ENCODE results near the gene PLPP2. TPM values are rescaled to one million over a fixed set of nuclear protein-coding genes. Genes with fewer than 3 reads are reported as not detected.
"Not testable (repeated sequence)": the region's sequence is repeated elsewhere in the genome, so short reads cannot be mapped to it uniquely, and the experiment has no call there.

Gene PLPP2
- polyA plus RNA-seq, 4 donors, result 0.64 to 130 (median 109) TPM

GRCh38 chr19:277581-278165 is 13.5 kb downstream of the PLPP2 start:
- Histone ChIP-seq H3K9me3 (ENCODE audit: control insufficient read depth in 2 of 2, insufficient read depth in 1 of 2, low read depth in 1 of 2, low read length in 1 of 2) (no peaks in the 10 kb centered on the region), H3K36me3 (ENCODE audit: control insufficient read depth in 3 of 3, insufficient read depth in 2 of 3, low read depth in 1 of 3, low read length in 3 of 3) (peaks cover 0 to 3% (median 0%) of the 10 kb centered on the region in 3 donors), H3K4me1 (ENCODE audit: control insufficient read depth in 3 of 3, insufficient read depth in 2 of 3, low read depth in 1 of 3, low read length in 2 of 3) (no peaks in the 10 kb centered on the region), H3K27me3 (ENCODE audit: control insufficient read depth in 3 of 3, insufficient read depth in 3 of 3, low read length in 3 of 3) (peaks cover 0 to 2% (median 0%) of the 10 kb centered on the region in 3 donors), H3K27ac (ENCODE audit: low read depth in 1 of 3, low read length in 2 of 3) (no peak overlapping the region), H3K4me3 (ENCODE audit: low read depth in 1 of 3, low read length in 3 of 3) (no peak overlapping the region)
- 40 to 70% (median 69%) methylated on average over 21 of the region's 21 CpGs for WGBS, 3 donors
- FAIRE-seq, result no peak
- peak in 1 of 2 donors; percentile 60 for DNase-seq

- FAIRE-seq (no peak), DNase-seq (no peak)
- 69 to 73% (median 72%) methylated on average over 7 of the region's 7 CpGs for WGBS, 3 donors
- Histone ChIP-seq H3K9me3 (ENCODE audit: control insufficient read depth in 2 of 2, insufficient read depth in 1 of 2, low read depth in 1 of 2, low read length in 1 of 2) (no peaks in the 10 kb centered on the region), H3K4me3 (ENCODE audit: low read depth in 1 of 3, low read length in 3 of 3) (no peak overlapping the region), H3K36me3 (ENCODE audit: control insufficient read depth in 3 of 3, insufficient read depth in 2 of 3, low read depth in 1 of 3, low read length in 3 of 3) (peaks cover 0 to 3% (median 0%) of the 10 kb centered on the region in 3 donors), H3K27me3 (ENCODE audit: control insufficient read depth in 3 of 3, insufficient read depth in 3 of 3, low read length in 3 of 3) (peaks cover 0 to 2% (median 0%) of the 10 kb centered on the region in 3 donors), H3K4me1 (ENCODE audit: control insufficient read depth in 3 of 3, insufficient read depth in 2 of 3, low read depth in 1 of 3, low read length in 2 of 3) (no peaks in the 10 kb centered on the region), H3K27ac (ENCODE audit: low read depth in 1 of 3, low read length in 2 of 3) (no peak overlapping the region)
Observed at GRCh38 chr19:277131-277530, 14.1 kb downstream of the PLPP2 start.

- H3K4me1 ChIP-seq (ENCODE audit: control insufficient read depth in 3 of 3, insufficient read depth in 2 of 3, low read depth in 1 of 3, low read length in 2 of 3), result no peaks in the 10 kb centered on the region
- H3K36me3 ChIP-seq (ENCODE audit: control insufficient read depth in 3 of 3, insufficient read depth in 2 of 3, low read depth in 1 of 3, low read length in 3 of 3), result no peaks in the 10 kb centered on the region
- WGBS, 3 donors, result 73 to 85% (median 74%) methylated on average over 19 of the region's 19 CpGs
- DNase-seq (no peak), FAIRE-seq (no peak)
- no peak overlapping the region for H3K27ac ChIP-seq (ENCODE audit: low read depth in 1 of 3, low read length in 2 of 3)
- no peaks in the 10 kb centered on the region for H3K9me3 ChIP-seq (ENCODE audit: control insufficient read depth in 2 of 2, insufficient read depth in 1 of 2, low read depth in 1 of 2, low read length in 1 of 2)
- no peak overlapping the region for H3K4me3 ChIP-seq (ENCODE audit: low read depth in 1 of 3, low read length in 3 of 3)
- H3K27me3 ChIP-seq (ENCODE audit: control insufficient read depth in 3 of 3, insufficient read depth in 3 of 3, low read length in 3 of 3), result peaks cover 0 to 2% (median 0%) of the 10 kb centered on the region in 3 donors
Observed at GRCh38 chr19:275958-276646, 15.1 kb downstream of the PLPP2 start.

- no peaks in the 10 kb centered on the region for H3K4me1 ChIP-seq (ENCODE audit: control insufficient read depth in 3 of 3, insufficient read depth in 2 of 3, low read depth in 1 of 3, low read length in 2 of 3)
- no peaks in the 10 kb centered on the region for H3K9me3 ChIP-seq (ENCODE audit: control insufficient read depth in 2 of 2, insufficient read depth in 1 of 2, low read depth in 1 of 2, low read length in 1 of 2)
- no peak overlapping the region for H3K4me3 ChIP-seq (ENCODE audit: low read depth in 1 of 3, low read length in 3 of 3)
- DNase-seq (no peak), FAIRE-seq (no peak)
- H3K36me3 ChIP-seq (ENCODE audit: control insufficient read depth in 3 of 3, insufficient read depth in 2 of 3, low read depth in 1 of 3, low read length in 3 of 3), result no peaks in the 10 kb centered on the region
- 87 to 93% (median 91%) methylated on average over 9 of the region's 9 CpGs for WGBS, 3 donors
- no peak overlapping the region for H3K27ac ChIP-seq (ENCODE audit: low read depth in 1 of 3, low read length in 2 of 3)
- H3K27me3 ChIP-seq (ENCODE audit: control insufficient read depth in 3 of 3, insufficient read depth in 3 of 3, low read length in 3 of 3), result peaks cover 0 to 2% (median 0%) of the 10 kb centered on the region in 3 donors
Observed at GRCh38 chr19:275000-275399, 16.2 kb downstream of the PLPP2 start.

- DNase-seq (no peak), FAIRE-seq (no peak)
- Histone ChIP-seq H3K9me3 (ENCODE audit: control insufficient read depth in 2 of 2, insufficient read depth in 1 of 2, low read depth in 1 of 2, low read length in 1 of 2) (no peaks in the 10 kb centered on the region), H3K4me3 (ENCODE audit: low read depth in 1 of 3, low read length in 3 of 3) (no peak overlapping the region), H3K36me3 (ENCODE audit: control insufficient read depth in 3 of 3, insufficient read depth in 2 of 3, low read depth in 1 of 3, low read length in 3 of 3) (no peaks in the 10 kb centered on the region), H3K27ac (ENCODE audit: low read depth in 1 of 3, low read length in 2 of 3) (no peak overlapping the region), H3K4me1 (ENCODE audit: control insufficient read depth in 3 of 3, insufficient read depth in 2 of 3, low read depth in 1 of 3, low read length in 2 of 3) (no peaks in the 10 kb centered on the region), H3K27me3 (ENCODE audit: control insufficient read depth in 3 of 3, insufficient read depth in 3 of 3, low read length in 3 of 3) (peaks cover 0 to 2% (median 0%) of the 10 kb centered on the region in 3 donors)
- WGBS, 3 donors, result 79 to 90% (median 85%) methylated on average over 6 of the region's 6 CpGs
Observed at GRCh38 chr19:273393-273792, 17.8 kb downstream of the PLPP2 start.

GRCh38 chr19:271856-272255 is 19.3 kb downstream of the PLPP2 start:
- no peak for DNase-seq
- H3K36me3 ChIP-seq (ENCODE audit: control insufficient read depth in 3 of 3, insufficient read depth in 2 of 3, low read depth in 1 of 3, low read length in 3 of 3), result no peaks in the 10 kb centered on the region
- FAIRE-seq, result no peak
- H3K4me3 ChIP-seq (ENCODE audit: low read depth in 1 of 3, low read length in 3 of 3), result no peak overlapping the region
- WGBS, 3 donors, result 62 to 65% (median 65%) methylated on average over 6 of the region's 6 CpGs
- H3K27me3 ChIP-seq (ENCODE audit: control insufficient read depth in 3 of 3, insufficient read depth in 3 of 3, low read length in 3 of 3), result peaks cover 0 to 12% (median 4%) of the 10 kb centered on the region in 3 donors
- H3K4me1 ChIP-seq (ENCODE audit: control insufficient read depth in 3 of 3, insufficient read depth in 2 of 3, low read depth in 1 of 3, low read length in 2 of 3), result no peaks in the 10 kb centered on the region
- no peak overlapping the region for H3K27ac ChIP-seq (ENCODE audit: low read depth in 1 of 3, low read length in 2 of 3)
- H3K9me3 ChIP-seq (ENCODE audit: control insufficient read depth in 2 of 2, insufficient read depth in 1 of 2, low read depth in 1 of 2, low read length in 1 of 2), result no peaks in the 10 kb centered on the region

GRCh38 chr19:270766-271318 is 20.4 kb downstream of the PLPP2 start:
- H3K4me3 ChIP-seq (ENCODE audit: low read depth in 1 of 3, low read length in 3 of 3); H3K4me1 ChIP-seq (ENCODE audit: control insufficient read depth in 3 of 3, insufficient read depth in 2 of 3, low read depth in 1 of 3, low read length in 2 of 3); H3K27ac ChIP-seq (ENCODE audit: low read depth in 1 of 3, low read length in 2 of 3); FAIRE-seq; H3K36me3 ChIP-seq (ENCODE audit: control insufficient read depth in 3 of 3, insufficient read depth in 2 of 3, low read depth in 1 of 3, low read length in 3 of 3); H3K9me3 ChIP-seq (ENCODE audit: control insufficient read depth in 2 of 2, insufficient read depth in 1 of 2, low read depth in 1 of 2, low read length in 1 of 2); DNase-seq: not testable (repeated sequence)
- WGBS, 3 donors, result 73 to 77% (median 77%) methylated on average over 7 to 12 of the region's 12 CpGs
- peaks cover 0 to 16% (median 2%) of the 10 kb centered on the region in 3 donors for H3K27me3 ChIP-seq (ENCODE audit: control insufficient read depth in 3 of 3, insufficient read depth in 3 of 3, low read length in 3 of 3)

- FAIRE-seq (no peak), DNase-seq (no peak)
- Histone ChIP-seq H3K27me3 (ENCODE audit: control insufficient read depth in 3 of 3, insufficient read depth in 3 of 3, low read length in 3 of 3) (peaks cover 0 to 24% (median 2%) of the 10 kb centered on the region in 3 donors), H3K9me3 (ENCODE audit: control insufficient read depth in 2 of 2, insufficient read depth in 1 of 2, low read depth in 1 of 2, low read length in 1 of 2) (no peaks in the 10 kb centered on the region), H3K27ac (ENCODE audit: low read depth in 1 of 3, low read length in 2 of 3) (no peak overlapping the region), H3K4me3 (ENCODE audit: low read depth in 1 of 3, low read length in 3 of 3) (no peak overlapping the region), H3K4me1 (ENCODE audit: control insufficient read depth in 3 of 3, insufficient read depth in 2 of 3, low read depth in 1 of 3, low read length in 2 of 3) (no peaks in the 10 kb centered on the region), H3K36me3 (ENCODE audit: control insufficient read depth in 3 of 3, insufficient read depth in 2 of 3, low read depth in 1 of 3, low read length in 3 of 3) (no peaks in the 10 kb centered on the region)
Observed at GRCh38 chr19:269241-269640, 22.0 kb downstream of the PLPP2 start.
